ENCODE results near the gene DNAH2. TPM values are rescaled to one million over a fixed set of nuclear protein-coding genes. Genes with fewer than 3 reads are reported as not detected.

DNAH2 gene
- total and polyA plus RNA-seq, 2 of the 13 experiments (the other 11 are each of a cell fraction or from before 2014, with no cell fraction given), result not detected

GRCh38 chr17:7841915-7842379 lies 124.4 kb downstream of the DNAH2 start (continued):
- TF ChIP-seq, protein P1, sequence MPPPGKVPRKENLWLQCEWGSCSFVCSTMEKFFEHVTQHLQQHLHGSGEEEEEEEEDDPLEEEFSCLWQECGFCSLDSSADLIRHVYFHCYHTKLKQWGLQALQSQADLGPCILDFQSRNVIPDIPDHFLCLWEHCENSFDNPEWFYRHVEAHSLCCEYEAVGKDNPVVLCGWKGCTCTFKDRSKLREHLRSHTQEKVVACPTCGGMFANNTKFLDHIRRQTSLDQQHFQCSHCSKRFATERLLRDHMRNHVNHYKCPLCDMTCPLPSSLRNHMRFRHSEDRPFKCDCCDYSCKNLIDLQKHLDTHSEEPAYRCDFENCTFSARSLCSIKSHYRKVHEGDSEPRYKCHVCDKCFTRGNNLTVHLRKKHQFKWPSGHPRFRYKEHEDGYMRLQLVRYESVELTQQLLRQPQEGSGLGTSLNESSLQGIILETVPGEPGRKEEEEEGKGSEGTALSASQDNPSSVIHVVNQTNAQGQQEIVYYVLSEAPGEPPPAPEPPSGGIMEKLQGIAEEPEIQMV (CRISPR knock-in tag; IDR thresholded peaks at IDR 0.05; ENCODE audit: low read depth), result no peak
- TF ChIP-seq ZNF598 (CRISPR knock-in tag; IDR thresholded peaks at IDR 0.05; ENCODE audit: borderline replicate concordance) (no peak), GLI4 (CRISPR knock-in tag; IDR thresholded peaks at IDR 0.05; ENCODE audit: borderline replicate concordance) (no peak), ZBTB43 (CRISPR knock-in tag; conservative IDR thresholded peaks at IDR 0.05) (no peak), GFI1 (CRISPR knock-in tag; IDR thresholded peaks at IDR 0.05; ENCODE audit: borderline replicate concordance) (peak; percentile 44; the same call in 1 of the 2 replicates), SOX13 (IDR thresholded peaks at IDR 0.05) (no peak), SOX13 (CRISPR knock-in tag; conservative IDR thresholded peaks at IDR 0.05 in 1 of 2, IDR thresholded peaks at IDR 0.05 in 1 of 2) (no peak), ZNF547 (CRISPR knock-in tag; IDR thresholded peaks at IDR 0.05) (no peak), ZNF503 (CRISPR knock-in tag; IDR thresholded peaks at IDR 0.05) (peak; percentile 21; the same call in 1 of the 2 replicates), NFKB2 (CRISPR knock-in tag; IDR thresholded peaks at IDR 0.05; ENCODE audit: borderline replicate concordance) (0 out of 2 replicates have a peak, but pooled peaks have one; percentile 10), BORCS8-MEF2B (CRISPR knock-in tag; IDR thresholded peaks at IDR 0.05) (no peak)
- TF ChIP-seq, protein P2, sequence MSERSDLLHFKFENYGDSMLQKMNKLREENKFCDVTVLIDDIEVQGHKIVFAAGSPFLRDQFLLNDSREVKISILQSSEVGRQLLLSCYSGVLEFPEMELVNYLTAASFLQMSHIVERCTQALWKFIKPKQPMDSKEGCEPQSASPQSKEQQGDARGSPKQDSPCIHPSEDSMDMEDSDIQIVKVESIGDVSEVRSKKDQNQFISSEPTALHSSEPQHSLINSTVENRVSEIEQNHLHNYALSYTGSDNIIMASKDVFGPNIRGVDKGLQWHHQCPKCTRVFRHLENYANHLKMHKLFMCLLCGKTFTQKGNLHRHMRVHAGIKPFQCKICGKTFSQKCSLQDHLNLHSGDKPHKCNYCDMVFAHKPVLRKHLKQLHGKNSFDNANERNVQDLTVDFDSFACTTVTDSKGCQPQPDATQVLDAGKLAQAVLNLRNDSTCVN (CRISPR knock-in tag; IDR thresholded peaks at IDR 0.05; ENCODE audit: borderline replicate concordance), result no peak
- TF ChIP-seq, protein P3, sequence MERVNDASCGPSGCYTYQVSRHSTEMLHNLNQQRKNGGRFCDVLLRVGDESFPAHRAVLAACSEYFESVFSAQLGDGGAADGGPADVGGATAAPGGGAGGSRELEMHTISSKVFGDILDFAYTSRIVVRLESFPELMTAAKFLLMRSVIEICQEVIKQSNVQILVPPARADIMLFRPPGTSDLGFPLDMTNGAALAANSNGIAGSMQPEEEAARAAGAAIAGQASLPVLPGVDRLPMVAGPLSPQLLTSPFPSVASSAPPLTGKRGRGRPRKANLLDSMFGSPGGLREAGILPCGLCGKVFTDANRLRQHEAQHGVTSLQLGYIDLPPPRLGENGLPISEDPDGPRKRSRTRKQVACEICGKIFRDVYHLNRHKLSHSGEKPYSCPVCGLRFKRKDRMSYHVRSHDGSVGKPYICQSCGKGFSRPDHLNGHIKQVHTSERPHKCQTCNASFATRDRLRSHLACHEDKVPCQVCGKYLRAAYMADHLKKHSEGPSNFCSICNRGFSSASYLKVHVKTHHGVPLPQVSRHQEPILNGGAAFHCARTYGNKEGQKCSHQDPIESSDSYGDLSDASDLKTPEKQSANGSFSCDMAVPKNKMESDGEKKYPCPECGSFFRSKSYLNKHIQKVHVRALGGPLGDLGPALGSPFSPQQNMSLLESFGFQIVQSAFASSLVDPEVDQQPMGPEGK (CRISPR knock-in tag; IDR thresholded peaks at IDR 0.05), result peak; percentile 76
